ENCODE measurements around the gene CLEC1A. TPM values are rescaled to one million over a fixed set of nuclear protein-coding genes. Genes with fewer than 3 reads are reported as not detected.

Gene CLEC1A
- total RNA-seq, 2 donors from 2014 or later = not detected

Other genes starting within 250 kb of the CLEC1A start
- 10 to 100 TPM; 26.7 to 70.3 TPM for gene CLEC2B, start 229.6 kb downstream of the CLEC1A start, total RNA-seq
- not detected for gene KLRF2, start 217.5 kb downstream of the CLEC1A start, total RNA-seq
- not detected for gene CLEC2A, start 166.6 kb downstream of the CLEC1A start, total RNA-seq
- 1 to 10 TPM; 2.0 to 4.8 TPM for gene CLEC12A, start 127.6 kb downstream of the CLEC1A start, total RNA-seq
- gene CLEC1B, start 99.9 kb downstream of the CLEC1A start, total RNA-seq = not detected
- under 1 TPM in 1 of 2 donors, not detected in 1; 0.57 TPM for gene CLEC12B, start 88.4 kb downstream of the CLEC1A start, total RNA-seq
- not detected for gene CLEC9A, start 68.3 kb downstream of the CLEC1A start, total RNA-seq
- gene CLEC7A, start 31.2 kb upstream of the CLEC1A start, total RNA-seq = not detected
- not detected for gene OLR1, start 73.1 kb upstream of the CLEC1A start, total RNA-seq
- not detected for gene TMEM52B, start 80.0 kb upstream of the CLEC1A start, total RNA-seq
- 10 to 100 TPM; 24.9 to 48.8 TPM for gene GABARAPL1, start 113.9 kb upstream of the CLEC1A start, total RNA-seq
- 100 to 1,000 TPM in 1 of 2 donors, 10 to 100 TPM in 1; 58.2 to 197 TPM for gene KLRD1, start 208.9 kb upstream of the CLEC1A start, total RNA-seq

Data from natural killer cell treated with Interleukin-12 subunit alpha and Interleukin-12 subunit beta and Interleukin-15 and Interleukin-18, amount 100 ng/mL, for 72 hours (primary cell).